ENCODE data around the gene PHOSPHO2. TPM values are rescaled to one million over a fixed set of nuclear protein-coding genes. Genes with fewer than 3 reads are reported as not detected.

Gene PHOSPHO2, protein sequence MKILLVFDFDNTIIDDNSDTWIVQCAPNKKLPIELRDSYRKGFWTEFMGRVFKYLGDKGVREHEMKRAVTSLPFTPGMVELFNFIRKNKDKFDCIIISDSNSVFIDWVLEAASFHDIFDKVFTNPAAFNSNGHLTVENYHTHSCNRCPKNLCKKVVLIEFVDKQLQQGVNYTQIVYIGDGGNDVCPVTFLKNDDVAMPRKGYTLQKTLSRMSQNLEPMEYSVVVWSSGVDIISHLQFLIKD
- total RNA-seq (2022; extraction: Qiagen RNA extraction; ENCODE audit: low read depth) = 1.9 to 3.5 TPM (median 3.0 TPM) in 5 replicates

DNA sequence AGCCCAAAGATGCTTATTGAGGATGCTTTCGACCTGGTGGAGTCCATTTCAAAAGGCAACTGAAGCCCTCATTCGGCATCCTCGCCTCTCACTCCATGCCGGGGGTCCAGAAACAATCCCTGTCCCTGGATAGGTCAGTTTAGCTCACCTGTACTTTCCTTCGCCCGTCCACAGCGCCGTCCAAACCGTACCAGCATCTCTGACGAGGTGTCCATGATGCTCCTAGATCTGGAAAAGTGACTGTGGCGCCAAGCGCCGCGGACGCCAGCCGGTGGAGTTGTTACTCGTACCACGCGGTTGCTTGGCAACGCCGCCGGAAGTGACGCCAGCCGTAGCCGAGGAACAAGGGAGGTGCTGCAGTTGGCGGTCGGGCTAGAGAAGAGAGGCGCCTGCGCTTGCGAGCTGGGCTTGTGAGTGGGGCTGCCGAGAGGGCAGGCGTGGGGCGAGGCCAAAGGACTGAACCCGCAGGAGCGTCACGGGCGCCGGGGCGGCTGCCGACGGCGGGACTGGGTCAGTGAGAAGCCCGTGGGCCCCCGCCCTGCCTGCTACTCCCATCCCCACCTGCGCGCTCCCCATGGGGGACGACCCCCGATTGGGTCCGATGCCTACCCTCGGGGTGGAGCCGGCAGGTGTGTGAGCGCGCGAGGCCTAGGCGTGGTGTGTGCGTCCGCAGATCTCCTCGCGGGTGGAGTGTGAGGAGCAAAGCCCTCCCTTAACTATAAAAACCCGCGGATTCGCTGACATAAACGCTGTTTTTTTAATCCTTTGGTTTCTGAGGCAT lies at the start of gene PHOSPHO2, which contains the start of gene CFAP210:
PHOSPHO2 (plus strand) TSS at position 357 of the 781 bp plus-strand sequence. CDS start 6,503 bp downstream, outside the sequence.
CFAP210 (minus strand) TSS at position 293 of the 781 bp plus-strand sequence; CDS start at position 215, 78 bp downstream.

Other genes starting within 250 kb of the PHOSPHO2 start
- gene BBS5, start 215.0 kb upstream of the PHOSPHO2 start, total RNA-seq (2022; extraction: Qiagen RNA extraction; ENCODE audit: low read depth) = 4.8 to 6.0 TPM (median 6.0 TPM) in 5 replicates
- 0.08 to 0.17 TPM (median 0.11 TPM) in 4 of 5 replicates, not detected in the other for gene KLHL41, start 184.8 kb upstream of the PHOSPHO2 start, total RNA-seq (2022; extraction: Qiagen RNA extraction; ENCODE audit: low read depth)
- gene FASTKD1, start 120.6 kb upstream of the PHOSPHO2 start, total RNA-seq (2022; extraction: Qiagen RNA extraction; ENCODE audit: low read depth) = 18.8 to 30.4 TPM (median 21.9 TPM) in 5 replicates
- gene PPIG, start 110.1 kb upstream of the PHOSPHO2 start, total RNA-seq (2022; extraction: Qiagen RNA extraction; ENCODE audit: low read depth) = 28.9 to 41.3 TPM (median 37.7 TPM) in 5 replicates
- gene CFAP210, start 64 bp upstream of the PHOSPHO2 start, total RNA-seq (2022; extraction: Qiagen RNA extraction; ENCODE audit: low read depth) = 0.13 to 0.81 TPM (median 0.42 TPM) in 5 replicates
- gene KLHL23, start 39.4 kb downstream of the PHOSPHO2 start, total RNA-seq (2022; extraction: Qiagen RNA extraction; ENCODE audit: low read depth) = 6.0 to 7.7 TPM (median 7.1 TPM) in 5 replicates
- gene SSB, start 104.4 kb downstream of the PHOSPHO2 start, total RNA-seq (2022; extraction: Qiagen RNA extraction; ENCODE audit: low read depth) = 129 to 149 TPM (median 143 TPM) in 5 replicates
- 65.0 to 79.5 TPM (median 69.9 TPM) in 5 replicates for gene METTL5, start 130.4 kb downstream of the PHOSPHO2 start, total RNA-seq (2022; extraction: Qiagen RNA extraction; ENCODE audit: low read depth)
- gene UBR3, start 133.0 kb downstream of the PHOSPHO2 start, total RNA-seq (2022; extraction: Qiagen RNA extraction; ENCODE audit: low read depth) = 7.0 to 11.3 TPM (median 9.4 TPM) in 5 replicates

Measured in A549 treated with GW870086 at 1 μM for 4 hours (cell line).